H1 (cell line): ENCODE results near the gene TBC1D16. TPM values are rescaled to one million over a fixed set of nuclear protein-coding genes. Genes with fewer than 3 reads are reported as not detected.

Experiments used
- ASH2L ChIP-seq: fragments of 200-600, 300-600 bp; sonication (generic); IDR thresholded peaks from one replicate; pipeline ENCODE4 v1.7.1; 2017; ENCODE audit warnings: low read length
- BRCA1 ChIP-seq: IDR thresholded peaks from 2 replicates; pipeline ENCODE4 v1.6.1; 2012; ENCODE audit warnings: low read depth, low read length, improper control_type of control experiment
- CBX5 ChIP-seq: fragments of 300-800, 300-1000 bp; sonication (generic); IDR thresholded peaks from 2 replicates; pipeline ENCODE4 v1.7.1; 2016; ENCODE audit warnings: antibody characterized with exemption, low read length, low read depth
- CBX8 ChIP-seq: fragments of 300-800, 300-1000 bp; sonication (generic); IDR thresholded peaks from 2 replicates; pipeline ENCODE4 v1.7.1; 2016; ENCODE audit warnings: low read depth, low read length, borderline replicate concordance
- KDM5A ChIP-seq: fragments of 200-600 bp; IDR thresholded peaks from 2 replicates; pipeline ENCODE4 v1.7.1; 2012; ENCODE audit warnings: mild to moderate bottlenecking, low read length, inconsistent platforms, mixed read lengths
- SIRT6 ChIP-seq: IDR thresholded peaks from one replicate; pipeline ENCODE4 v1.7.1; 2012; ENCODE audit warnings: low read length, inconsistent platforms
- SP4 ChIP-seq: IDR thresholded peaks from 2 replicates; pipeline ENCODE4 v1.6.1; 2012; ENCODE audit warnings: low read length, inconsistent platforms
- polyA plus RNA-seq, 7 experiments: library from polyadenylated mRNA; depleted of rRNA in 3 of 7; stranded (reverse) in 5 of 7; unstranded in 2 of 7; fragments of >200 nt in 5 of 7; fragments of 200-250 nt in 2 of 7; gene quantifications; 1 replicate in 5 of 7; 2 replicates in 1 of 7; 4 replicates in 1 of 7; pipeline versions ENCODE4 v1.2.1 to v1.2.3, GENCODE V29; 2011 to 2013; ENCODE audit warnings: missing spikeins in 2 of 7, mixed read lengths in 2 of 7
- total RNA-seq: library from RNA; stranded (reverse); fragmentation: NEBNext Ultra II Directional; extraction: Animal tissue kit (Norgen Biotek cat#: 25700); gene quantifications from 2 replicates; pipeline ENCODE4 v1.2.1, GENCODE V29; 2021

TBC1D16 gene
- total and polyA plus RNA-seq, 2 of the 8 experiments (the other 6 are each of a cell fraction or from before 2014, with no cell fraction given) = 21.1 to 109 TPM

- TF ChIP-seq CBX8 = no peak
- TF ChIP-seq ASH2L = no peak
- no peak for TF ChIP-seq SIRT6
- no peak for TF ChIP-seq BRCA1
- TF ChIP-seq SP4 = no peak
- no peak for TF ChIP-seq CBX5
- TF ChIP-seq KDM5A = no peak
Measured at GRCh38 chr17:80070375-80071115, 34.9 kb upstream of the TBC1D16 start (continued).
